OCI-LY7 (cell line): ENCODE data around the gene ADAM23.

Source experiments
- CTCF ChIP-seq: fragments of 200-600 bp; sonication (generic); conservative IDR thresholded peaks from 2 replicates; pipeline ENCODE4 v1.5.1; 2014; ENCODE audit warnings: mild to moderate bottlenecking, antibody characterized with exemption, low read length, moderate library complexity, mixed read lengths
- EZH2phosphoT487 ChIP-seq: fragments of 200-600 bp; sonication (generic); IDR thresholded peaks from 2 replicates; pipeline ENCODE4 v1.6.1; 2018; ENCODE audit warnings: low read depth, borderline replicate concordance, mild to moderate bottlenecking, mixed run types, antibody characterized with exemption, low read length, moderate library complexity, mixed read lengths

- TF ChIP-seq CTCF = no peak
- TF ChIP-seq EZH2phosphoT487 = no peak
Observed at GRCh38 chr2:206572725-206573124, 129.4 kb downstream of the ADAM23 start.
